BJ (cell line): ENCODE results near the gene PCDHB11. TPM values are rescaled to one million over a fixed set of nuclear protein-coding genes. Genes with fewer than 3 reads are reported as not detected.
"Not testable (repeated sequence)": the region's sequence is repeated elsewhere in the genome, so short reads cannot be mapped to it uniquely, and the experiment has no call there.

ENCODE experiments used
- CTCF ChIA-PET: fragments of 350-600 bp; formaldehyde crosslinking; extraction: SDS; loops from one replicate; lab custom pipeline; 2021; ENCODE audit warnings: antibody characterized with exemption, inconsistent platforms; lab: Yijun Ruan, JAX
- POLR2A ChIA-PET: fragments of 300-600 bp; sonication (Branson Sonifier 250); formaldehyde crosslinking; extraction: SDS; loops from one replicate; lab custom pipeline; 2021; ENCODE audit warnings: antibody characterized with exemption; lab: Charles Lee
- DNase-seq: peaks from one replicate; pipeline ENCODE4 v3.0.0-alpha.2; 2011; ENCODE audit warnings: low read depth
- H3K27me3 ChIP-seq: 2 replicates; pipeline ENCODE4 v1.6.0; 2011; ENCODE audit warnings: low read length; ENCODE audit not compliant: control insufficient read depth, insufficient read depth
- H3K36me3 ChIP-seq: 2 replicates; pipeline ENCODE4 v1.5.1; 2011; ENCODE audit warnings: low read length; ENCODE audit not compliant: control insufficient read depth, insufficient read depth
- H3K4me3 ChIP-seq: 2 replicates; pipeline ENCODE4 v1.5.1; 2011; ENCODE audit warnings: low read depth, mild to moderate bottlenecking, control low read depth, low read length
- CTCF ChIP-seq: IDR thresholded peaks from 2 replicates; pipeline ENCODE4 v1.5.1; 2011; ENCODE audit warnings: low read depth, mild to moderate bottlenecking, control low read depth, inconsistent platforms, low read length, moderate library complexity; ENCODE audit not compliant: insufficient read depth
- polyA plus RNA-seq: library from polyadenylated mRNA; depleted of rRNA; stranded (reverse); fragments of >200 nt; gene quantifications from 2 replicates; pipeline ENCODE4 v1.2.3, GENCODE V29; 2011

PCDHB11 gene
- polyA plus RNA-seq, 1 experiment, result 0.22 TPM

DNA sequence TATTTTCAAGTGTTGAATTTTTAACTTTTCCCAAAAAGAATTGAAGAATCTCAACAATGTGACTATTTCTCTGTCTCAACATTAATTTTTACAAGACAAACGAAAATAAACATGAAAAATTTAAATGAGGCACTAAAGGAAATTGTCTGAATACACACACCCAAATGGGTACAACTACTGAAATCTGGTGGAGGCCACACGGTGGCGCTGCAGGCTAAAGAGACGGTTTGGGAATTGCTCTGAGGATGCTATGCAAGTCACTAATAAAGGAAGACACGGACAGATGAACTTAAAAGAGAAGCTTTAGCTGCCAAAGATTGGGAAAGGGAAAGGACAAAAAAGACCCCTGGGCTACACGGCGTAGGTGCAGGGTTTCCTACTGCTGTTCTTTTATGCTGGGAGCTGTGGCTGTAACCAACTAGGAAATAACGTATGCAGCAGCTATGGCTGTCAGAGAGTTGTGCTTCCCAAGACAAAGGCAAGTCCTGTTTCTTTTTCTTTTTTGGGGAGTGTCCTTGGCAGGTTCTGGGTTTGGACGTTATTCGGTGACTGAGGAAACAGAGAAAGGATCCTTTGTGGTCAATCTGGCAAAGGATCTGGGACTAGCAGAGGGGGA, 7.2 kb upstream of the PCDHB11 start, which contains the start of gene PCDHB10:
TSS of gene PCDHB10 (plus strand) at position 244 of the 616 bp plus-strand sequence. CDS start at position 444, 200 bp downstream.
- ChIA-PET CTCF (interaction anchor here (0.7 to 1.6 kb wide), 10 partner anchors 8 to 371 kb away, joined by 3 to 4 read pairs (median 3); partner anchors contain the start of genes PCDHB16 and PCDHB8), POLR2A (no interaction called here)
- DNase-seq, result no peak
- Histone ChIP-seq H3K4me3 (no peak within 1 kb of the TSS), H3K36me3 (no peaks in the 10 kb centered on the region), H3K27me3 (no peaks in the 10 kb centered on the region)
- TF ChIP-seq CTCF, result peak; percentile 40; the same call in 1 of the 2 replicates

DNA sequence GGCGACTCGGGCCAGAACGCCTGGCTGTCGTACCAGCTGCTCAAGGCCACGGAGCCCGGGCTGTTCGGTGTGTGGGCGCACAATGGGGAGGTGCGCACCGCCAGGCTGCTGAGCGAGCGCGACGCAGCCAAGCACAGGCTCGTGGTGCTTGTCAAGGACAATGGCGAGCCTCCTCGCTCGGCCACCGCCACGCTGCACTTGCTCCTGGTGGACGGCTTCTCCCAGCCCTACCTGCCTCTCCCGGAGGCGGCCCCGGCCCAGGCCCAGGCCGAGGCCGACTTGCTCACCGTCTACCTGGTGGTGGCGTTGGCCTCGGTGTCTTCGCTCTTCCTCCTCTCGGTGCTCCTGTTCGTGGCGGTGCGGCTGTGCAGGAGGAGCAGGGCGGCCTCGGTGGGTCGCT, 5.1 kb upstream of the PCDHB11 start:
- H3K36me3 ChIP-seq, POLR2A ChIA-PET, H3K4me3 ChIP-seq, DNase-seq, CTCF ChIA-PET, H3K27me3 ChIP-seq: not testable (repeated sequence)

- no peak for DNase-seq
- no peak for TF ChIP-seq CTCF
- ChIA-PET POLR2A (no interaction called here), CTCF (interaction anchor here (0.7 kb wide), 1 partner anchor 245 kb away, joined by 3 read pairs; no protein-coding TSS in a partner anchor)
- Histone ChIP-seq H3K36me3 (no peaks in the 10 kb centered on the region), H3K27me3 (no peaks in the 10 kb centered on the region), H3K4me3 (no peak overlapping the region)
Measured at GRCh38 chr5:141196363-141196762, 3.1 kb upstream of the PCDHB11 start.

- POLR2A ChIA-PET, DNase-seq, H3K4me3 ChIP-seq, H3K27me3 ChIP-seq, CTCF ChIA-PET, H3K36me3 ChIP-seq: not testable (repeated sequence)
Measured at GRCh38 chr5:141201126-141201525, 1.7 kb downstream of the PCDHB11 start.

GRCh38 chr5:141201646-141202045, 2.2 kb downstream of the PCDHB11 start:
- CTCF ChIA-PET, result interaction anchor here (0.9 kb wide), 1 partner anchor 12 kb away, joined by 3 read pairs; the partner anchor contains the start of gene PCDHB13
- H3K36me3 ChIP-seq, H3K4me3 ChIP-seq, DNase-seq, H3K27me3 ChIP-seq, POLR2A ChIA-PET: not testable (repeated sequence)

GRCh38 chr5:141208478-141208877, 9.1 kb downstream of the PCDHB11 start, which contains the start of gene PCDHB12:
Gene PCDHB12, plus strand, starts transcription at chr5:141208719. Its CDS starts 189 bp downstream, at chr5:141208908.
- Histone ChIP-seq H3K27me3 (no peaks in the 10 kb centered on the region), H3K4me3 (no peak within 1 kb of the TSS), H3K36me3 (no peaks in the 10 kb centered on the region)
- POLR2A ChIA-PET, result no interaction called here
- 0 out of 2 replicates have a peak, but pooled peaks have one; percentile 10 for TF ChIP-seq CTCF
- DNase-seq, result no peak
- CTCF ChIA-PET, result interaction anchor here (0.6 to 1.5 kb wide), 6 partner anchors 10 to 356 kb away, joined by 3 to 7 read pairs (median 3); partner anchors contain the start of genes PCDHB10, PCDHB14 and PCDHGA11

DNA sequence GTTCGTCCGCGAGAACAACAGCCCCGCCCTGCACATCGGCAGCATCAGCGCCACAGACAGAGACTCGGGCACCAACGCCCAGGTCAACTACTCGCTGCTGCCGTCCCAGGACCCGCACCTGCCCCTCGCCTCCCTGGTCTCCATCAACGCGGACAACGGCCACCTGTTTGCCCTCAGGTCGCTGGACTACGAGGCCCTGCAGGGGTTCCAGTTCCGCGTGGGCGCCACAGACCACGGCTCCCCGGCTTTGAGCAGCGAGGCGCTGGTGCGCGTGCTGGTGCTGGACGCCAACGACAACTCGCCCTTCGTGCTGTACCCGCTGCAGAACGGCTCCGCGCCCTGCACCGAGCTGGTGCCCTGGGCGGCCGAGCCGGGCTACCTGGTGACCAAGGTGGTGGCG, 10.9 kb downstream of the PCDHB11 start:
- CTCF ChIA-PET, H3K4me3 ChIP-seq, DNase-seq, H3K27me3 ChIP-seq, POLR2A ChIA-PET, H3K36me3 ChIP-seq: not testable (repeated sequence)

DNA sequence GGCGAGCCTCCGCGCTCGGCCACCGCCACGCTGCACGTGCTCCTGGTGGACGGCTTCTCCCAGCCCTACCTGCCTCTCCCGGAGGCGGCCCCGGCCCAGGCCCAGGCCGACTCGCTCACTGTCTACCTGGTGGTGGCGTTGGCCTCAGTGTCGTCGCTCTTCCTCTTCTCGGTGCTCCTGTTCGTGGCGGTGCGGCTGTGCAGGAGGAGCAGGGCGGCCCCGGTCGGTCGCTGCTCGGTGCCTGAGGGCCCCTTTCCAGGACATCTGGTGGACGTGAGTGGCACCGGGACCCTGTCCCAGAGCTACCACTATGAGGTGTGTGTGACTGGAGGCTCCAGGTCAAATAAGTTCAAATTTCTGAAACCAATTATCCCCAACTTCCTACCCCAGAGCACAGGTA, 11.4 kb downstream of the PCDHB11 start:
- CTCF ChIA-PET, POLR2A ChIA-PET, H3K4me3 ChIP-seq, H3K27me3 ChIP-seq, DNase-seq, H3K36me3 ChIP-seq: not testable (repeated sequence)
